Measurements from ENCODE around the gene NSMF. TPM values are rescaled to one million over a fixed set of nuclear protein-coding genes. Genes with fewer than 3 reads are reported as not detected.

The NSMF gene
- total and polyA plus RNA-seq, 2 donors (not counting 3 experiments of a cell fraction or from before 2014, with no cell fraction given): 43.3 to 53.7 TPM

DNA sequence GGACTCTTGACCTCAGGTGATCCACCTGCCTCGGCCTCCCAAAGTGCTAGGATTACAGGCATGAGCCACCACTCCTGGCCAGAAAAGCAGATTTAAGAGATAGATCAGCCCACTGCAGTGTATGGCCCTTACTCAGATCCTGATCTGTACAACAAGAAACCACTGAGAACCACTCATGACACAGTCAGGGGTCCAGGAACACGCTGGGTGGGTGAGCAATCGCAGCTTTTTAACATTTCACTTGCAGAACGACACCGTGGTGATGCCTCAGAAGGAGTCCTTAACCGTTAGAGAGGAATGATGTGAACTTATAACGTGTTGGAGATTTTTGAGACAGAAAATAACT, 45.3 kb upstream of the NSMF start:
- no peaks in the 10 kb centered on the region for H3K79me2 ChIP-seq (ENCODE audit: control insufficient read depth, insufficient read depth, low read length)
- H3K4me2 ChIP-seq (ENCODE audit: insufficient read depth, low read length): no peak overlapping the region
- H3K9ac ChIP-seq (replicated peaks; ENCODE audit: extremely low read depth, insufficient read depth, low read length): no peak overlapping the region
- ChIA-PET CTCF (interaction anchor here (0.9 to 1.3 kb wide), 2 partner anchors 10 to 45 kb away, joined by 3 read pairs; partner anchors contain the start of gene NSMF), POLR2A (no interaction called here)
- no peaks in the 10 kb centered on the region for H3K9me1 ChIP-seq (replicated peaks; ENCODE audit: control insufficient read depth, extremely low read depth, insufficient read depth, low read length)
- no TSS peak for BruUV-seq (replicated peaks)
- no peak overlapping the region for H3K27ac ChIP-seq (ENCODE audit: insufficient read depth, low read depth, low read length)
- no peaks in the 10 kb centered on the region for H3K4me1 ChIP-seq (ENCODE audit: control insufficient read depth, extremely low read depth, insufficient read depth, low read length)
- H3K4me3 ChIP-seq (replicated peaks in 1 of 3; ENCODE audit: insufficient read depth in 1 of 3, low read depth in 1 of 3, low read length in 3 of 3): no peak overlapping the region
- no peaks in the 10 kb centered on the region for H3K36me3 ChIP-seq (ENCODE audit: control insufficient read depth in 2 of 2, extremely low read depth in 1 of 2, insufficient read depth in 2 of 2, low read length in 2 of 2)
- H2AFZ ChIP-seq (ENCODE audit: low read depth, low read length): no peak overlapping the region
- dilution Hi-C loops (cut with MboI; ENCODE audit: extremely low pct_ligation_motif_present, low sequenced_read_pairs) (no loop called here), intact Hi-C loops (cut with micrococcal nuclease) (no loop called here)
- no peaks in the 10 kb centered on the region for H4K20me1 ChIP-seq (replicated peaks; ENCODE audit: control insufficient read depth, extremely low read depth, insufficient read depth, low read length)
- FAIRE-seq (no peak), DNase-seq (ENCODE audit: low read depth, low spot score) (no peak)
- no peaks in the 10 kb centered on the region for H3K27me3 ChIP-seq (ENCODE audit: control insufficient read depth in 2 of 2, insufficient read depth in 2 of 2, low read length in 2 of 2)
- H3K9me3 ChIP-seq (replicated peaks; ENCODE audit: control insufficient read depth, insufficient read depth, low read length): no peaks in the 10 kb centered on the region
- no peak for TF ChIP-seq EZH2 (IDR thresholded peaks at IDR 0.05; ENCODE audit: borderline replicate concordance, low read depth, low read length, severe bottlenecking)
- no peak for TF ChIP-seq GATA2 (IDR thresholded peaks at IDR 0.05; ENCODE audit: insufficient read depth, insufficient read length, low read depth, low read length)
- TF ChIP-seq POLR2AphosphoS5 (IDR thresholded peaks at IDR 0.05; ENCODE audit: insufficient read depth, low read depth, low read length): no peak
- TF ChIP-seq JUN (IDR thresholded peaks at IDR 0.05; ENCODE audit: borderline replicate concordance, insufficient read depth, insufficient read length, low read depth): no peak
- no peak for TF ChIP-seq MYC (IDR thresholded peaks at IDR 0.05; ENCODE audit: low read depth, low read length)
- no peak for TF ChIP-seq POLR2A (IDR thresholded peaks at IDR 0.05; ENCODE audit: low read depth, low read length)
- TF ChIP-seq, protein P1, sequence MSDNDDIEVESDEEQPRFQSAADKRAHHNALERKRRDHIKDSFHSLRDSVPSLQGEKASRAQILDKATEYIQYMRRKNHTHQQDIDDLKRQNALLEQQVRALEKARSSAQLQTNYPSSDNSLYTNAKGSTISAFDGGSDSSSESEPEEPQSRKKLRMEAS (IDR thresholded peaks at IDR 0.05; ENCODE audit: insufficient read depth, insufficient read length): no peak
- TF ChIP-seq, protein P2, sequence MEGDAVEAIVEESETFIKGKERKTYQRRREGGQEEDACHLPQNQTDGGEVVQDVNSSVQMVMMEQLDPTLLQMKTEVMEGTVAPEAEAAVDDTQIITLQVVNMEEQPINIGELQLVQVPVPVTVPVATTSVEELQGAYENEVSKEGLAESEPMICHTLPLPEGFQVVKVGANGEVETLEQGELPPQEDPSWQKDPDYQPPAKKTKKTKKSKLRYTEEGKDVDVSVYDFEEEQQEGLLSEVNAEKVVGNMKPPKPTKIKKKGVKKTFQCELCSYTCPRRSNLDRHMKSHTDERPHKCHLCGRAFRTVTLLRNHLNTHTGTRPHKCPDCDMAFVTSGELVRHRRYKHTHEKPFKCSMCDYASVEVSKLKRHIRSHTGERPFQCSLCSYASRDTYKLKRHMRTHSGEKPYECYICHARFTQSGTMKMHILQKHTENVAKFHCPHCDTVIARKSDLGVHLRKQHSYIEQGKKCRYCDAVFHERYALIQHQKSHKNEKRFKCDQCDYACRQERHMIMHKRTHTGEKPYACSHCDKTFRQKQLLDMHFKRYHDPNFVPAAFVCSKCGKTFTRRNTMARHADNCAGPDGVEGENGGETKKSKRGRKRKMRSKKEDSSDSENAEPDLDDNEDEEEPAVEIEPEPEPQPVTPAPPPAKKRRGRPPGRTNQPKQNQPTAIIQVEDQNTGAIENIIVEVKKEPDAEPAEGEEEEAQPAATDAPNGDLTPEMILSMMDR (IDR thresholded peaks at IDR 0.05; ENCODE audit: extremely low read depth in 1 of 2, insufficient read depth in 1 of 2, low read depth in 1 of 2, low read length in 2 of 2): no peak
- no peak for TF ChIP-seq FOS (IDR thresholded peaks at IDR 0.05; ENCODE audit: borderline replicate concordance, insufficient read depth, low read length)
